Measurements from ENCODE around the gene EIF4E2.

EIF4E2 gene

GRCh38 chr2:232600053-232600773 lies 49.7 kb downstream of the EIF4E2 start:
- DNase-seq (ENCODE audit: low spot score), result no peak

GRCh38 chr2:232603283-232603682 lies 52.8 kb downstream of the EIF4E2 start:
- no peak for DNase-seq (ENCODE audit: low spot score)

GRCh38 chr2:232604535-232604934 lies 54.0 kb downstream of the EIF4E2 start:
- DNase-seq (ENCODE audit: low spot score), result no peak

GRCh38 chr2:232607011-232607410 lies 56.5 kb downstream of the EIF4E2 start:
- no peak for DNase-seq (ENCODE audit: low spot score)

GRCh38 chr2:232609607-232610006 lies 59.1 kb downstream of the EIF4E2 start:
- no peak for DNase-seq (ENCODE audit: low spot score)

GRCh38 chr2:232610081-232610480 lies 59.6 kb downstream of the EIF4E2 start:
- DNase-seq (ENCODE audit: low spot score), result no peak

- no peak for DNase-seq (ENCODE audit: low spot score)
These were observed 60.6 kb downstream of the EIF4E2 start for GRCh38 chr2:232611061-232611460.

- DNase-seq (ENCODE audit: low spot score), result no peak
These were observed 61.2 kb downstream of the EIF4E2 start for GRCh38 chr2:232611559-232612218.

- no peak for DNase-seq (ENCODE audit: low spot score)
These were observed 63.1 kb downstream of the EIF4E2 start for GRCh38 chr2:232613538-232614134.

GRCh38 chr2:232615339-232615738 lies 64.8 kb downstream of the EIF4E2 start:
- DNase-seq (ENCODE audit: low spot score), result no peak

Measured in kidney capillary endothelial cell (primary cell).